COLO668 (cell line): ENCODE results near the gene CLIP1.
A peak's percentile ranks its signal among the peaks of the same experiment; 100 is the strongest.

Experiments used
- DNase-seq: peaks from one replicate; lab custom pipeline; 2025; ENCODE audit not compliant: unreplicated experiment; lab: John Stamatoyannopoulos, UW

Gene CLIP1

GRCh38 chr12:122318607-122319605 lies 103.6 kb downstream of the CLIP1 start:
- DNase-seq, result no peak

GRCh38 chr12:122312926-122313325 lies 109.5 kb downstream of the CLIP1 start:
- DNase-seq, result no peak

GRCh38 chr12:122311696-122312095 lies 110.8 kb downstream of the CLIP1 start:
- no peak for DNase-seq

- DNase-seq, result no peak
Measured at GRCh38 chr12:122310626-122311333, 111.7 kb downstream of the CLIP1 start.

GRCh38 chr12:122309564-122310121 lies 112.8 kb downstream of the CLIP1 start:
- no peak for DNase-seq

GRCh38 chr12:122308811-122309210 lies 113.7 kb downstream of the CLIP1 start:
- DNase-seq, result no peak

- no peak for DNase-seq
Measured at GRCh38 chr12:122306407-122306806, 116.1 kb downstream of the CLIP1 start.

- peak; percentile 44 for DNase-seq
Measured at GRCh38 chr12:122304924-122305323, 117.5 kb downstream of the CLIP1 start.

- no peak for DNase-seq
Measured at GRCh38 chr12:122303068-122303467, 119.4 kb downstream of the CLIP1 start.

- DNase-seq, result no peak
Measured at GRCh38 chr12:122298071-122298748, 124.3 kb downstream of the CLIP1 start.

GRCh38 chr12:122297494-122297893 lies 125.0 kb downstream of the CLIP1 start:
- no peak for DNase-seq

- DNase-seq, result no peak
Measured at GRCh38 chr12:122295877-122296276, 126.6 kb downstream of the CLIP1 start.

GRCh38 chr12:122293081-122293480 lies 129.4 kb downstream of the CLIP1 start:
- no peak for DNase-seq

- DNase-seq, result no peak
Measured at GRCh38 chr12:122291431-122291830, 131.0 kb downstream of the CLIP1 start.

- no peak for DNase-seq
Measured at GRCh38 chr12:122283680-122284079, 138.8 kb downstream of the CLIP1 start.

GRCh38 chr12:122282061-122282460 lies 140.4 kb downstream of the CLIP1 start:
- DNase-seq, result no peak

GRCh38 chr12:122276242-122276641 lies 146.2 kb downstream of the CLIP1 start:
- no peak for DNase-seq

- DNase-seq, result no peak
Measured at GRCh38 chr12:122275459-122275858, 147.0 kb downstream of the CLIP1 start.

- peak; percentile 99 for DNase-seq
Measured at GRCh38 chr12:122266230-122266901, 156.1 kb downstream of the CLIP1 start, which contains the start of gene VPS33A. Gene VPS33A, minus strand, starts transcription at chr12:122266494. Its CDS starts 86 bp downstream, at chr12:122266408.

- DNase-seq, result peak; percentile 62
Measured at GRCh38 chr12:122265886-122266229, 156.6 kb downstream of the CLIP1 start.

- no peak for DNase-seq
Measured at GRCh38 chr12:122265476-122265875, 157.0 kb downstream of the CLIP1 start.
